HK-2 (cell line): ENCODE results near the gene TTC29.
"Not testable (repeated sequence)": the region's sequence is repeated elsewhere in the genome, so short reads cannot be mapped to it uniquely, and the experiment has no call there.

Experiments
- DNase-seq: peaks from one replicate; pipeline ENCODE4 v3.0.0-alpha.2; 2018; ENCODE audit not compliant: unreplicated experiment

The TTC29 gene

GRCh38 chr4:146699910-146700309 is 245.8 kb downstream of the TTC29 start:
- DNase-seq = no peak

GRCh38 chr4:146674829-146675570 is 270.7 kb downstream of the TTC29 start:
- no peak for DNase-seq

- DNase-seq = not testable (repeated sequence)
These were observed 281.7 kb downstream of the TTC29 start for GRCh38 chr4:146663968-146664311.

GRCh38 chr4:146661367-146661766 is 284.3 kb downstream of the TTC29 start:
- no peak for DNase-seq
